Muscle of leg (tissue), 16 donors: ENCODE results near the gene GJB3. TPM values are rescaled to one million over a fixed set of nuclear protein-coding genes. Genes with fewer than 3 reads are reported as not detected.
"Not testable (repeated sequence)": the region's sequence is repeated elsewhere in the genome, so short reads cannot be mapped to it uniquely, and the experiment has no call there.

ENCODE experiments used
- DNase-seq: peaks from one replicate; pipeline ENCODE4 v3.0.0; 2013
- H3K27ac ChIP-seq: one replicate; pipeline ENCODE4 v1.5.1; 2013; ENCODE audit warnings: mild to moderate bottlenecking, low read length, control low read depth
- H3K27me3 ChIP-seq: one replicate; pipeline ENCODE4 v1.6.1; 2013; ENCODE audit warnings: low read length; ENCODE audit not compliant: control insufficient read depth, insufficient read depth
- H3K36me3 ChIP-seq: one replicate; pipeline ENCODE4 v1.6.1; 2013; ENCODE audit warnings: low read length; ENCODE audit not compliant: control insufficient read depth, insufficient read depth
- H3K4me1 ChIP-seq: one replicate; pipeline ENCODE4 v1.6.1; 2013; ENCODE audit warnings: low read length; ENCODE audit not compliant: control insufficient read depth, insufficient read depth
- H3K4me3 ChIP-seq: one replicate; pipeline ENCODE4 v1.5.1; 2013; ENCODE audit warnings: low read length, control low read depth
- H3K9me3 ChIP-seq: replicated peaks from 2 replicates; pipeline ENCODE4 v1.6.1; 2013; ENCODE audit warnings: low read depth, low read length; ENCODE audit not compliant: control insufficient read depth
- WGBS: methylation state at CpG from one replicate; pipeline ENCODE4 v1.1.5; 2013; ENCODE audit warnings: missing lambda C conversion rate; ENCODE audit not compliant: insufficient coverage; 5-methylcytosine and 5-hydroxymethylcytosine counted together
- long read RNA-seq, 11 donors: transcript quantifications; one replicate each; lab custom pipeline, GENCODE V29; 2026
- polyA plus RNA-seq, 8 donors: library from polyadenylated mRNA; unstranded; fragments of 120-200 nt; gene quantifications; one replicate each; pipeline versions ENCODE4 v1.2.1 to v1.2.3, GENCODE V29; 2013; ENCODE audit warnings: inconsistent platforms in 1 of 8, low replicate concordance in 1 of 8; ENCODE audit not compliant: insufficient read length in 8 of 8, insufficient read depth in 1 of 8
- total RNA-seq: library from RNA; stranded (reverse); fragments of 120-200 nt; gene quantifications from one replicate; pipeline ENCODE4 v1.2.4, GENCODE V29; 2013

The GJB3 gene
- total RNA-seq: not detected
- 1 to 10 TPM in 1 of 8 donors, under 1 TPM in 4, not detected in 3; 0.10 to 1.8 (median 0.12) TPM for polyA plus RNA-seq
- long read RNA-seq, donor 1: 0 reads
- long read RNA-seq, donor 2: 0 reads
- long read RNA-seq, donor 3: 0 reads
- long read RNA-seq, donor 4: 0 reads
- long read RNA-seq, donor 5: 0 reads
- long read RNA-seq, donor 6: 0 reads
- long read RNA-seq, donor 7: 0 reads
- long read RNA-seq, donor 8: 0 reads
- long read RNA-seq, donor 9: 0 reads
- long read RNA-seq, donor 10, partial matches to known transcripts: 97 of 97 reads
- long read RNA-seq, donor 10, other reads (novel, unspliced or antisense): 0 of 97 reads
- long read RNA-seq, donor 11: 0 reads

DNA sequence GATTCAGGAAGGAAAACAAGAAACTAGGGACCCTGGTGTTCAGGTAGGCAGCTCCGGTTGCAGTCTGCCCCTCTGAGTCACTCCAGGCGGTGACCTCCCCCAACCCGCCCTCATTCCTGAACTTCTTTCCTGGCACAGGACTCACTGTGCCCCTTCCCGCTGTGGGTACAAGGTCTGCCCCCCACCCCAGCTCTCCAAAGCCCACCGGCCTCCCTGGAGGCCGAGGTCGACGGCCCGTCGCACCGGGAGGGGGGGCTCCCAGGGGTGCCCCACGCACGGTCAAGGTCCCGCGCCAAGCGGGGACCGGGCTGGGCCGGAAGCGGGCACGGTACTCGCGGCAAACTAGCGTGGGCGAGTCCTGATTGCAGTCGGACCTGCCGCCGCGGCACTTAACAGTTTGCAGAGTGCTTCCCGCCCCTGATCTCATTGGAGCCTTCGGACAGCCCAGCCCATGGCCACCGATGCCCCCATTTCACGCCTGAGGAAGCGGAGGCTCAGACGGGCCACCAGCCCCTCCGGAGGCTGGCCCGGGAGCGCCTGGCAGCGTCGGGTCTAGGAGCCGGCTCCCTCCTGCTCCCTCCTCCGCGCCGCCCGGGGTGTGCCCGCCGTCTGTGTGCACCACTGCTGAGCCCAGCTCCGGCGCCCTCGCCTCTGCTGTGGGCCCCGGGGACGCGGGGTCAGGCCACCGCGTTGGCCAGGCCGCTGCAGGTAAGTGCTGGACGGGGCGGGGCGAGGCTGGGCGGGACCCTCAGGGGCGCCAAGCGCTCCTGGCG, at the start of gene GJB3:
TSS of gene GJB3 (plus strand) at position 144 of the 773 bp plus-strand sequence. CDS start 3,549 bp downstream, outside the sequence.
- peaks cover 55% of the 10 kb centered on the region for H3K27me3 ChIP-seq
- WGBS: 1% methylated on average over 56 of the region's 62 CpGs
- no peak for DNase-seq
- H3K9me3 ChIP-seq: no peaks in the 10 kb centered on the region
- no peaks in the 10 kb centered on the region for H3K36me3 ChIP-seq
- peaks cover 5% of the 10 kb centered on the region for H3K4me1 ChIP-seq
- no peak within 1 kb of the TSS for H3K27ac ChIP-seq
- no peak within 1 kb of the TSS for H3K4me3 ChIP-seq

GRCh38 chr1:34732831-34733230, 48.2 kb upstream of the GJB3 start:
- not testable (repeated sequence) for H3K4me3 ChIP-seq, H3K27me3 ChIP-seq, H3K36me3 ChIP-seq, H3K27ac ChIP-seq, H3K4me1 ChIP-seq, H3K9me3 ChIP-seq, DNase-seq
- whole genome bisulfite sequencing: 70% methylated on average over 2 of the region's 7 CpGs

GRCh38 chr1:34736692-34737091, 44.3 kb upstream of the GJB3 start:
- WGBS: 62% methylated on average over 10 of the region's 10 CpGs
- H3K9me3 ChIP-seq: no peaks in the 10 kb centered on the region
- H3K36me3 ChIP-seq: no peaks in the 10 kb centered on the region
- peaks cover 6% of the 10 kb centered on the region for H3K27me3 ChIP-seq
- no peak for DNase-seq
- no peak overlapping the region for H3K4me3 ChIP-seq
- no peaks in the 10 kb centered on the region for H3K4me1 ChIP-seq
- no peak overlapping the region for H3K27ac ChIP-seq

DNA sequence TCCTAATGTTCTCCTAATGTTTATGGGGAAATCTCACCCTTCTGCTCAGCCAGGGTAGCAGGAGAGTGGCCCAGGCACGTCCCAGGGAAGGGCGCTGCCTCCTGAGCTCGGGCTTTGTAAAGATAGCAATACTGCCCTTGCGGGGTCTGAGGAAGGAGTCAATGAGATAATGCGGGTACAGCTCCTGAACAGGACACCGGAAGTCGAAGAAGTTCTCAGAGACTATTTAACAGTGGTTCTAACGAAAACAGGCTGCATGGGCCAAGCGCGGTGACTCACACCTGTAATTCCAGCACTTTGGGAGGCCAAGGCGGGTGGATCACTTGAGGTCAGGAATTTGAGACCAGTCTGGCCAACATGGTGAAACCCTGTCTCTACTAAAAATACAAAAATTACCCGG, 43.8 kb upstream of the GJB3 start:
- not testable (repeated sequence) for H3K4me1 ChIP-seq, DNase-seq, H3K27me3 ChIP-seq, H3K9me3 ChIP-seq, H3K27ac ChIP-seq, H3K36me3 ChIP-seq, H3K4me3 ChIP-seq
- 79% methylated on average over 8 of the region's 12 CpGs for WGBS

GRCh38 chr1:34739613-34740012, 41.4 kb upstream of the GJB3 start:
- peaks cover 3% of the 10 kb centered on the region for H3K4me1 ChIP-seq
- DNase-seq: no peak
- WGBS: 42% methylated on average over 3 of the region's 3 CpGs
- no peaks in the 10 kb centered on the region for H3K36me3 ChIP-seq
- H3K9me3 ChIP-seq: no peaks in the 10 kb centered on the region
- H3K27ac ChIP-seq: no peak overlapping the region
- H3K4me3 ChIP-seq: no peak overlapping the region
- peaks cover 14% of the 10 kb centered on the region for H3K27me3 ChIP-seq

- H3K27me3 ChIP-seq: peaks cover 14% of the 10 kb centered on the region
- H3K27ac ChIP-seq: no peak overlapping the region
- no peaks in the 10 kb centered on the region for H3K36me3 ChIP-seq
- peak; percentile 14 for DNase-seq
- 18% methylated on average over 18 of the region's 18 CpGs for WGBS
- H3K9me3 ChIP-seq: no peaks in the 10 kb centered on the region
- no peak overlapping the region for H3K4me3 ChIP-seq
- peaks cover 3% of the 10 kb centered on the region for H3K4me1 ChIP-seq
Observed at GRCh38 chr1:34740161-34740868, 40.7 kb upstream of the GJB3 start.

GRCh38 chr1:34742667-34743270, 38.2 kb upstream of the GJB3 start:
- H3K27me3 ChIP-seq: peaks cover 20% of the 10 kb centered on the region
- 10% methylated on average over 16 of the region's 16 CpGs for WGBS
- H3K9me3 ChIP-seq: no peaks in the 10 kb centered on the region
- H3K36me3 ChIP-seq: no peaks in the 10 kb centered on the region
- no peak overlapping the region for H3K27ac ChIP-seq
- DNase-seq: peak; percentile 71
- H3K4me1 ChIP-seq: peaks cover 3% of the 10 kb centered on the region
- H3K4me3 ChIP-seq: no peak overlapping the region

DNA sequence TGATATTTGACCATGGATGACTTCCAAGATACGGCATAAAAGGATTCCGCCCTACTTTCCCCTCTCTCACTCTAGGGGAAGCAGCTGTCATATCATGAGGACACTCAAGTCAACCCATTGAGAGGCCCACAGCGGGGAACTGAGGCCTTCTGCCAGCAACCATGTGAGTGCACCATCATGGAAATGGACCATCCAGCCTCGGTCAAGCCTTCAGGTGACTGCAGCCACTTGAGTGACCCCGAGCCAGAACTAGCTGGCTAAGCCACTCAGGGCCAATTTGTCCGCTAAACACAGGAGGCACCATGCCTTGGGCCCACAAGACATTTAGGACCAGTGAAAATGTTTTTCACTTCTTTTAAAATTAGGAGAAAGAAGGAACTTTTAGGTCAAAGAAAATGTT, 37.2 kb upstream of the GJB3 start:
- H3K4me3 ChIP-seq: no peak overlapping the region
- 73% methylated on average over 2 of the region's 6 CpGs for WGBS
- DNase-seq: no peak
- H3K27me3 ChIP-seq: peaks cover 24% of the 10 kb centered on the region
- H3K27ac ChIP-seq: no peak overlapping the region
- peaks cover 3% of the 10 kb centered on the region for H3K4me1 ChIP-seq
- H3K9me3 ChIP-seq: no peaks in the 10 kb centered on the region
- H3K36me3 ChIP-seq: no peaks in the 10 kb centered on the region

DNA sequence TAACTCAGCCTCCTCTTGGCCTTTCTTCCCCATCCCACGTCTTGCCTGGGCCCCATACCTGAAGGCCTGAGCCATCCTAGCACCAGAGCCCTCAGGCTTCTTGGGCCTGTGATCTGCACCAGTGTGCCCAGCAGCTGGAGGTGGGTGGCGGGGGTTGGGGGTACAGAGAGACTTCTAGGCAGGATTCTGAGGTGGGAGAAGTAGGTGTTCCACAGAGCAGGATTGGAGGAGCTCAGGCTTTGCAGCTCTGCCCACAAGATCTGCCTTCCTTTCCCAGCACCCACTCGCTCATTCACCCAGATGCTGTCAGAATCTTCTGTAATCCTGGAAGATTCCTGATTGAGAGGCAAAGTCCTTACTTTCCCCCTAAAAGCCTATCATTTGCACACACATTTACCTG, 36.2 kb upstream of the GJB3 start:
- H3K36me3 ChIP-seq: no peaks in the 10 kb centered on the region
- peaks cover 3% of the 10 kb centered on the region for H3K4me1 ChIP-seq
- H3K4me3 ChIP-seq: no peak overlapping the region
- no peaks in the 10 kb centered on the region for H3K9me3 ChIP-seq
- no peak for DNase-seq
- H3K27me3 ChIP-seq: peaks cover 24% of the 10 kb centered on the region
- H3K27ac ChIP-seq: no peak overlapping the region
- WGBS: no CpG with 5 or more reads among the region's 3 CpGs

DNA sequence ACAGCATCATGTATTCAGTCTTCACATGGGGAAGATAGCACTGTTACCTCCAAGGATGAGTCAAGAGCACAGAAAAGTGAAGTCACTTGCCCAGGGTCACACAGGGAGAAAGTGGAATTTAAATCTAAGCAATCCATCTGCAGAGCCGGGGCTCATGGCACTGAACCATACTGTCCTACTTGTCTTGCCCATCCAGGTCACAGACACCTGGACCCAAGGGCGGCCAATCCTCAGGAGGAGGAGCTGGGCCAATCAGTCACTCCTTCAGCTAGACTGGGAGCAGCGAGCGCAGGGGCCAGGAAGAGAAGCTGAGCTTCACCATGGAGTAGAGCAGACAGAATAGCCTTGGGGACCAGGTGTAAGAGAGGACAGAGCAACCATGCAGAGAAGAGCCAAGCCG, 35.3 kb upstream of the GJB3 start:
- Histone ChIP-seq H3K9me3 (no peaks in the 10 kb centered on the region), H3K27ac (no peak overlapping the region), H3K4me3 (no peak overlapping the region), H3K36me3 (no peaks in the 10 kb centered on the region), H3K27me3 (peaks cover 22% of the 10 kb centered on the region), H3K4me1 (peaks cover 3% of the 10 kb centered on the region)
- no peak for DNase-seq
- WGBS: 70% methylated on average over 5 of the region's 5 CpGs
